Measurements from ENCODE around the gene ZNF217.
"Not testable (repeated sequence)": the region's sequence is repeated elsewhere in the genome, so short reads cannot be mapped to it uniquely, and the experiment has no call there.

Gene ZNF217

GRCh38 chr20:53621482-53622246, 28.0 kb upstream of the ZNF217 start:
- no peak overlapping the region for H3K4ac ChIP-seq (ENCODE audit: low read length)
- H3K79me1 ChIP-seq (ENCODE audit: low read depth, low read length) = no peaks in the 10 kb centered on the region
- H3K4me1 ChIP-seq (ENCODE audit: control insufficient read depth in 2 of 2, insufficient read depth in 1 of 2, low read depth in 1 of 2, low read length in 2 of 2) = peaks cover 7 to 13% of the 10 kb centered on the region in 2 donors
- H4K8ac ChIP-seq (ENCODE audit: low read depth, low read length) = no peak overlapping the region
- H2BK12ac ChIP-seq (ENCODE audit: low read length) = peak overlapping the region; percentile 22
- H3K4me2 ChIP-seq (ENCODE audit: insufficient read depth, low read length, poor library complexity, severe bottlenecking) = no peak overlapping the region
- no peak overlapping the region for H4K91ac ChIP-seq (ENCODE audit: low read depth, low read length, poor library complexity)
- H2AFZ ChIP-seq (ENCODE audit: low read length) = peak overlapping the region; percentile 76
- no peak overlapping the region for H3K9ac ChIP-seq (ENCODE audit: low read depth, low read length, poor library complexity)
- WGBS, 2 donors (ENCODE audit: extremely low coverage in 2 of 2, insufficient read length in 2 of 2, insufficient replicate concordance in 1 of 2) = no CpG with 5 or more reads among the region's 9 CpGs
- H2BK120ac ChIP-seq (ENCODE audit: low read depth, low read length) = no peak overlapping the region
- no peak overlapping the region for H3K4me3 ChIP-seq (ENCODE audit: low read length in 2 of 2)
- peak overlapping the region; percentile 92 for H2BK15ac ChIP-seq (ENCODE audit: low read length)
- H3K9me3 ChIP-seq (replicated peaks in 1 of 2; ENCODE audit: control insufficient read depth in 2 of 2, insufficient read depth in 1 of 2, low read depth in 1 of 2, low read length in 2 of 2) = no peaks in the 10 kb centered on the region
- no peaks in the 10 kb centered on the region for H3K27me3 ChIP-seq (ENCODE audit: control insufficient read depth in 3 of 3, insufficient read depth in 3 of 3, low read depth in 1 of 3, low read length in 3 of 3)
- peak overlapping the region; percentile 25 for H3K27ac ChIP-seq (replicated peaks; ENCODE audit: low read length)
- H3K23ac ChIP-seq (ENCODE audit: low read depth, low read length, poor library complexity) = no peak overlapping the region
- H3K14ac ChIP-seq (ENCODE audit: low read length) = no peak overlapping the region
- H3K18ac ChIP-seq (ENCODE audit: low read length) = peak overlapping the region; percentile 8
- DNase-seq (ENCODE audit: low spot score) = no peak
- H2BK5ac ChIP-seq (ENCODE audit: low read length) = no peak overlapping the region
- H2AK5ac ChIP-seq (ENCODE audit: low read depth, low read length) = no peak overlapping the region
- H3K36me3 ChIP-seq (replicated peaks in 1 of 2; ENCODE audit: control insufficient read depth in 2 of 2, insufficient read depth in 2 of 2, low read length in 2 of 2) = no peaks in the 10 kb centered on the region

GRCh38 chr20:53618490-53619000, 24.9 kb upstream of the ZNF217 start:
- H2BK15ac ChIP-seq (ENCODE audit: low read length); DNase-seq (ENCODE audit: low spot score); H3K4me2 ChIP-seq (ENCODE audit: insufficient read depth, low read length, poor library complexity, severe bottlenecking); H3K36me3 ChIP-seq (replicated peaks in 1 of 2; ENCODE audit: control insufficient read depth in 2 of 2, insufficient read depth in 2 of 2, low read length in 2 of 2); H3K9me3 ChIP-seq (replicated peaks in 1 of 2; ENCODE audit: control insufficient read depth in 2 of 2, insufficient read depth in 1 of 2, low read depth in 1 of 2, low read length in 2 of 2); H3K14ac ChIP-seq (ENCODE audit: low read length); H3K79me1 ChIP-seq (ENCODE audit: low read depth, low read length); H3K4me3 ChIP-seq (ENCODE audit: low read length in 2 of 2); H4K8ac ChIP-seq (ENCODE audit: low read depth, low read length); H3K4me1 ChIP-seq (ENCODE audit: control insufficient read depth in 2 of 2, insufficient read depth in 1 of 2, low read depth in 1 of 2, low read length in 2 of 2); H3K4ac ChIP-seq (ENCODE audit: low read length); H3K9ac ChIP-seq (ENCODE audit: low read depth, low read length, poor library complexity); H3K27ac ChIP-seq (replicated peaks; ENCODE audit: low read length); H2AK5ac ChIP-seq (ENCODE audit: low read depth, low read length); H3K18ac ChIP-seq (ENCODE audit: low read length); H4K91ac ChIP-seq (ENCODE audit: low read depth, low read length, poor library complexity); H2BK5ac ChIP-seq (ENCODE audit: low read length); H2AFZ ChIP-seq (ENCODE audit: low read length); H3K27me3 ChIP-seq (ENCODE audit: control insufficient read depth in 3 of 3, insufficient read depth in 3 of 3, low read depth in 1 of 3, low read length in 3 of 3); H2BK120ac ChIP-seq (ENCODE audit: low read depth, low read length); H2BK12ac ChIP-seq (ENCODE audit: low read length); H3K23ac ChIP-seq (ENCODE audit: low read depth, low read length, poor library complexity): not testable (repeated sequence)
- no CpG with 5 or more reads among the region's 12 CpGs for WGBS, 2 donors (ENCODE audit: extremely low coverage in 2 of 2, insufficient read length in 2 of 2, insufficient replicate concordance in 1 of 2)

GRCh38 chr20:53617791-53618489, 24.3 kb upstream of the ZNF217 start:
- Histone ChIP-seq H2AK5ac (ENCODE audit: low read depth, low read length) (no peak overlapping the region), H4K91ac (ENCODE audit: low read depth, low read length, poor library complexity) (no peak overlapping the region), H3K4ac (ENCODE audit: low read length) (no peak overlapping the region), H3K14ac (ENCODE audit: low read length) (no peak overlapping the region), H3K27me3 (ENCODE audit: control insufficient read depth in 3 of 3, insufficient read depth in 3 of 3, low read depth in 1 of 3, low read length in 3 of 3) (no peaks in the 10 kb centered on the region), H2BK15ac (ENCODE audit: low read length) (no peak overlapping the region), H3K36me3 (replicated peaks in 1 of 2; ENCODE audit: control insufficient read depth in 2 of 2, insufficient read depth in 2 of 2, low read length in 2 of 2) (no peaks in the 10 kb centered on the region), H3K9ac (ENCODE audit: low read depth, low read length, poor library complexity) (no peak overlapping the region), H3K9me3 (replicated peaks in 1 of 2; ENCODE audit: control insufficient read depth in 2 of 2, insufficient read depth in 1 of 2, low read depth in 1 of 2, low read length in 2 of 2) (no peaks in the 10 kb centered on the region), H3K27ac (replicated peaks; ENCODE audit: low read length) (no peak overlapping the region), H3K18ac (ENCODE audit: low read length) (no peak overlapping the region), H3K4me1 (ENCODE audit: control insufficient read depth in 2 of 2, insufficient read depth in 1 of 2, low read depth in 1 of 2, low read length in 2 of 2) (peaks cover 6 to 8% of the 10 kb centered on the region in 2 donors), H2BK120ac (ENCODE audit: low read depth, low read length) (no peak overlapping the region), H3K79me1 (ENCODE audit: low read depth, low read length) (no peaks in the 10 kb centered on the region), H2AFZ (ENCODE audit: low read length) (no peak overlapping the region), H2BK12ac (ENCODE audit: low read length) (no peak overlapping the region), H4K8ac (ENCODE audit: low read depth, low read length) (no peak overlapping the region), H3K23ac (ENCODE audit: low read depth, low read length, poor library complexity) (no peak overlapping the region), H2BK5ac (ENCODE audit: low read length) (no peak overlapping the region), H3K4me3 (ENCODE audit: low read length in 2 of 2) (no peak overlapping the region), H3K4me2 (ENCODE audit: insufficient read depth, low read length, poor library complexity, severe bottlenecking) (no peak overlapping the region)
- no CpG with 5 or more reads among the region's 10 CpGs for WGBS, 2 donors (ENCODE audit: extremely low coverage in 2 of 2, insufficient read length in 2 of 2, insufficient replicate concordance in 1 of 2)
- DNase-seq (ENCODE audit: low spot score) = no peak

- not testable (repeated sequence) for H4K91ac ChIP-seq (ENCODE audit: low read depth, low read length, poor library complexity); H3K36me3 ChIP-seq (replicated peaks in 1 of 2; ENCODE audit: control insufficient read depth in 2 of 2, insufficient read depth in 2 of 2, low read length in 2 of 2); H3K4ac ChIP-seq (ENCODE audit: low read length); H2BK120ac ChIP-seq (ENCODE audit: low read depth, low read length); DNase-seq (ENCODE audit: low spot score); H3K4me1 ChIP-seq (ENCODE audit: control insufficient read depth in 2 of 2, insufficient read depth in 1 of 2, low read depth in 1 of 2, low read length in 2 of 2); H2BK12ac ChIP-seq (ENCODE audit: low read length); H3K9ac ChIP-seq (ENCODE audit: low read depth, low read length, poor library complexity); H2BK5ac ChIP-seq (ENCODE audit: low read length); H3K23ac ChIP-seq (ENCODE audit: low read depth, low read length, poor library complexity); H2BK15ac ChIP-seq (ENCODE audit: low read length); H3K14ac ChIP-seq (ENCODE audit: low read length); H4K8ac ChIP-seq (ENCODE audit: low read depth, low read length); H3K79me1 ChIP-seq (ENCODE audit: low read depth, low read length); H2AK5ac ChIP-seq (ENCODE audit: low read depth, low read length); H2AFZ ChIP-seq (ENCODE audit: low read length); H3K27me3 ChIP-seq (ENCODE audit: control insufficient read depth in 3 of 3, insufficient read depth in 3 of 3, low read depth in 1 of 3, low read length in 3 of 3); H3K18ac ChIP-seq (ENCODE audit: low read length); H3K9me3 ChIP-seq (replicated peaks in 1 of 2; ENCODE audit: control insufficient read depth in 2 of 2, insufficient read depth in 1 of 2, low read depth in 1 of 2, low read length in 2 of 2); H3K4me3 ChIP-seq (ENCODE audit: low read length in 2 of 2); H3K27ac ChIP-seq (replicated peaks; ENCODE audit: low read length); H3K4me2 ChIP-seq (ENCODE audit: insufficient read depth, low read length, poor library complexity, severe bottlenecking)
- WGBS, 2 donors (ENCODE audit: extremely low coverage in 2 of 2, insufficient read length in 2 of 2, insufficient replicate concordance in 1 of 2) = no CpG with 5 or more reads among the region's 6 CpGs
Measured at GRCh38 chr20:53616489-53616888, 22.9 kb upstream of the ZNF217 start.
